OCI-LY1 (cell line): ENCODE data around the gene PSTPIP2.
A peak's percentile ranks its signal among the peaks of the same experiment; 100 is the strongest.

Experiments
- H2AFZ ChIP-seq: fragments of 200-600 bp; sonication (generic), shearing (Covaris generic); 2 replicates; pipeline ENCODE4 v1.6.0; 2014; ENCODE audit warnings: antibody characterized with exemption, mild to moderate bottlenecking, low read length
- H3F3A ChIP-seq: fragments of 200-600 bp; sonication (generic), shearing (Covaris generic); 2 replicates; pipeline ENCODE4 v1.6.0; 2014; ENCODE audit warnings: mild to moderate bottlenecking, antibody characterized with exemption, low read length, moderate library complexity; ENCODE audit not compliant: insufficient read depth
- H3K27ac ChIP-seq: fragments of 200-600 bp; sonication (generic); 2 replicates; pipeline ENCODE4 v1.5.1; 2014; ENCODE audit warnings: low read length, mixed run types, mild to moderate bottlenecking, low read depth; ENCODE audit not compliant: poor library complexity, severe bottlenecking
- H3K27me3 ChIP-seq: fragments of 200-600 bp; sonication (generic); 2 replicates; pipeline ENCODE4 v1.6.0; 2014; ENCODE audit warnings: antibody characterized with exemption, mild to moderate bottlenecking, low read length, moderate library complexity; ENCODE audit not compliant: insufficient read depth
- H3K36me3 ChIP-seq: fragments of 200-600 bp; sonication (generic); 2 replicates; pipeline ENCODE4 v1.6.1; 2014; ENCODE audit warnings: mild to moderate bottlenecking, antibody characterized with exemption, low read length, moderate library complexity, mixed read lengths; ENCODE audit not compliant: insufficient read depth
- H3K4me1 ChIP-seq: fragments of 200-600 bp; sonication (generic); 2 replicates; pipeline ENCODE4 v1.5.1; 2014; ENCODE audit warnings: mild to moderate bottlenecking, low read length, moderate library complexity; ENCODE audit not compliant: insufficient read depth, severe bottlenecking
- H3K4me2 ChIP-seq: fragments of 200-600 bp; sonication (generic), shearing (Covaris generic); 2 replicates; pipeline ENCODE4 v1.6.1; 2014; ENCODE audit warnings: low read length
- H3K4me3 ChIP-seq: fragments of 200-600 bp; sonication (generic); 2 replicates; pipeline ENCODE4 v1.5.1; 2014; ENCODE audit warnings: low read length, low read depth, mild to moderate bottlenecking, mixed read lengths; ENCODE audit not compliant: poor library complexity, severe bottlenecking
- H3K79me2 ChIP-seq: fragments of 200-600 bp; shearing (Covaris generic); 2 replicates; pipeline ENCODE4 v1.6.1; 2016; ENCODE audit warnings: mixed run types, low read length, mixed read lengths; ENCODE audit not compliant: insufficient read depth
- H3K9ac ChIP-seq: fragments of 200-600 bp; sonication (generic), shearing (Covaris generic); 2 replicates; pipeline ENCODE4 v1.6.1; 2014; ENCODE audit warnings: mild to moderate bottlenecking, low read length, mixed read lengths
- H3K9me2 ChIP-seq: fragments of 200-600 bp; sonication (generic), shearing (Covaris generic); 2 replicates; pipeline ENCODE4 v1.6.1; 2014; ENCODE audit warnings: low read depth, mild to moderate bottlenecking, low read length, mixed read lengths
- H3K9me3 ChIP-seq: fragments of 200-600 bp; shearing (Covaris generic); 2 replicates; pipeline ENCODE4 v1.6.1; 2014; ENCODE audit warnings: low read length, mixed read lengths
- H4K20me1 ChIP-seq: fragments of 200-600 bp; sonication (generic), shearing (Covaris generic); 2 replicates; pipeline ENCODE4 v1.6.0; 2016; ENCODE audit warnings: mild to moderate bottlenecking, low read length; ENCODE audit not compliant: insufficient read depth
- EZH2 ChIP-seq: fragments of 200-600 bp; sonication (generic), shearing (Covaris generic); IDR thresholded peaks from 2 replicates; pipeline ENCODE4 v1.8.0; 2017; ENCODE audit warnings: borderline replicate concordance, mixed run types, mild to moderate bottlenecking, antibody characterized with exemption, low read length, moderate library complexity, mixed read lengths
- TF ChIP-seq, protein P1 (sequence below): fragments of 200-600 bp; sonication (generic), shearing (Covaris generic); IDR thresholded peaks from 2 replicates; pipeline ENCODE4 v1.5.1; 2017; ENCODE audit warnings: mild to moderate bottlenecking, antibody characterized with exemption, low read length, moderate library complexity, mixed read lengths

PSTPIP2 gene

DNA sequence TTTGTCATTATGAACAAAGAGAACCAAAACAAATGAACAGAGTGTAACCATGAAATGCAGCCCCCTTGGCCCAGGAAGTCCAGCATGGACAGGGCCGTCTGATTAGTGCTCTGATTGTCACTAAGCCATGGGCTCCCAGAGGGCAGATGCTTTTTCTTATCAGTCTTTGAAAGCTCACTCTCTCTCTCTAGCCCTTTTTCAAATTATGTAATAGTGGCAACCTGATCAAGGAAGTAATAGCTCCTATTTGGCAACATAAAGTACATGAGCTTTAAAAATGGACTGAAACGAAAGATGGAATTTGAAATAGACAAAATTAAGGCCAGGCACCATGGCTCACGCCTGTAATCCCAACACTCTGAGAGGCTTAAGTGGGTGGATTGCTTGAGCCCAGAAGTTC is 72.5 kb downstream of the PSTPIP2 start:
- Histone ChIP-seq H3K4me2 (no peak overlapping the region), H3K4me1 (peaks cover 8% of the 10 kb centered on the region), H3K4me3 (no peak overlapping the region), H3K79me2 (no peaks in the 10 kb centered on the region), H3K9me3 (no peaks in the 10 kb centered on the region), H2AFZ (no peak overlapping the region), H3K9ac (no peak overlapping the region), H3K9me2 (no peaks in the 10 kb centered on the region), H3F3A (no peaks in the 10 kb centered on the region), H4K20me1 (no peaks in the 10 kb centered on the region), H3K36me3 (no peaks in the 10 kb centered on the region; the same call in 1 of the 2 replicates), H3K27ac (no peak overlapping the region), H3K27me3 (no peaks in the 10 kb centered on the region)
- TF ChIP-seq, protein P1, sequence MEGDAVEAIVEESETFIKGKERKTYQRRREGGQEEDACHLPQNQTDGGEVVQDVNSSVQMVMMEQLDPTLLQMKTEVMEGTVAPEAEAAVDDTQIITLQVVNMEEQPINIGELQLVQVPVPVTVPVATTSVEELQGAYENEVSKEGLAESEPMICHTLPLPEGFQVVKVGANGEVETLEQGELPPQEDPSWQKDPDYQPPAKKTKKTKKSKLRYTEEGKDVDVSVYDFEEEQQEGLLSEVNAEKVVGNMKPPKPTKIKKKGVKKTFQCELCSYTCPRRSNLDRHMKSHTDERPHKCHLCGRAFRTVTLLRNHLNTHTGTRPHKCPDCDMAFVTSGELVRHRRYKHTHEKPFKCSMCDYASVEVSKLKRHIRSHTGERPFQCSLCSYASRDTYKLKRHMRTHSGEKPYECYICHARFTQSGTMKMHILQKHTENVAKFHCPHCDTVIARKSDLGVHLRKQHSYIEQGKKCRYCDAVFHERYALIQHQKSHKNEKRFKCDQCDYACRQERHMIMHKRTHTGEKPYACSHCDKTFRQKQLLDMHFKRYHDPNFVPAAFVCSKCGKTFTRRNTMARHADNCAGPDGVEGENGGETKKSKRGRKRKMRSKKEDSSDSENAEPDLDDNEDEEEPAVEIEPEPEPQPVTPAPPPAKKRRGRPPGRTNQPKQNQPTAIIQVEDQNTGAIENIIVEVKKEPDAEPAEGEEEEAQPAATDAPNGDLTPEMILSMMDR, result no peak
- no peak for TF ChIP-seq EZH2

DNA sequence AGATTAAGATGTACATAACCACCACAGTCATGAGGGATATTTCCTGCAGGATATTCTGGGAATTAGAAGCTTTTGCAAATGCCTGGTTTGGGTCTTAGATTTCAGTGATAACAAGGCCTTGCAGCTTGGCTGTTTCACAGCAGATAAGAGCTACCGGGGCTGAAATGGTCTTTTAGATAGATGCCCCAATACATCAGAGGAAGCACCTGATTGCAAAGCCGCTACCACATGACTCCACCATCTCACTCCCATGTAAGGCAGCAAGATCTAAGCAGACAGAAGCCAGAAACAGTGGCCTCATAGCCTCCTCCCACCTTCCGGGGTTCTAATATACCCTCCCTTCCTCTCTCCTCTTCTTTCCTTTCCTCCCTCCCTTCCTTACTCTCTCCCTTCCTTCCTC is 73.8 kb downstream of the PSTPIP2 start:
- Histone ChIP-seq H3K36me3 (no peaks in the 10 kb centered on the region; the same call in 1 of the 2 replicates), H3K9me3 (no peaks in the 10 kb centered on the region), H3K4me2 (no peak overlapping the region), H2AFZ (no peak overlapping the region), H3K4me3 (no peak overlapping the region), H3K79me2 (no peaks in the 10 kb centered on the region), H3F3A (no peaks in the 10 kb centered on the region), H3K9ac (no peak overlapping the region), H3K9me2 (no peaks in the 10 kb centered on the region), H4K20me1 (no peaks in the 10 kb centered on the region), H3K4me1 (peaks cover 8% of the 10 kb centered on the region), H3K27ac (no peak overlapping the region), H3K27me3 (no peaks in the 10 kb centered on the region)
- TF ChIP-seq EZH2, result no peak
- TF ChIP-seq, protein P1, result no peak

DNA sequence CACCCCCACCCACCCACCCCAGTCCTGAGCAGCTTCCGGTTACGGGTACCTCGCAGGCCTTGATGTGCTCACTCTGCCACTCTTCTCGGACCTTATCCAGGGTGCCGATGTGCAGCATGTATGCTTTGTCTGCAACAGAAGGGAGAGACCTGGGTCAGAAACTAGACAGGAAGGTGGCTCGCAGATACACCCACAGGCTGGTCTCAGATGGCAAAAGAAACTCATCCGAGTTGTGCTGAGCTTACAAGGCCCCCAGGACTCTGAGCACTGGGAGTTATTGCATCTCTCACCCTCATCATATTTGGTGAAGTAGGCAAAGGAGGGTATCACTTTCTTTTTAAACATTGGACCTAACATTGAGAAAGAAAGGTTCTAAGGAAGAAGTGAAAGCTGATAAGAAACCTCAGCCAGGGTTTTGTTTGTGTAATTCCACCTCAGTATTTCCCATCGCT is 74.3 kb downstream of the PSTPIP2 start:
- H3K36me3 ChIP-seq, result no peaks in the 10 kb centered on the region; the same call in 1 of the 2 replicates
- no peaks in the 10 kb centered on the region for H4K20me1 ChIP-seq
- no peaks in the 10 kb centered on the region for H3F3A ChIP-seq
- no peak overlapping the region for H3K27ac ChIP-seq
- H3K4me3 ChIP-seq, result no peak overlapping the region
- peaks cover 8% of the 10 kb centered on the region for H3K4me1 ChIP-seq
- H3K9me3 ChIP-seq, result no peaks in the 10 kb centered on the region
- H3K79me2 ChIP-seq, result no peaks in the 10 kb centered on the region
- H3K9ac ChIP-seq, result no peak overlapping the region; the same call in 1 of the 2 replicates
- no peaks in the 10 kb centered on the region for H3K9me2 ChIP-seq
- H2AFZ ChIP-seq, result no peak overlapping the region; the same call in 1 of the 2 replicates
- H3K27me3 ChIP-seq, result no peaks in the 10 kb centered on the region
- H3K4me2 ChIP-seq, result peak overlapping the region; percentile 47
- TF ChIP-seq, protein P1, result no peak
